GM12801 (cell line): Measurements from ENCODE around the gene MIB2.
"Not testable (repeated sequence)": the region's sequence is repeated elsewhere in the genome, so short reads cannot be mapped to it uniquely, and the experiment has no call there.

Experiments
- TF ChIP-seq, protein P1 (sequence below): IDR thresholded peaks from one replicate; pipeline ENCODE4 v1.5.1; 2011; ENCODE audit warnings: control low read depth; ENCODE audit not compliant: insufficient read length; ENCODE audit errors: extremely low read depth

Gene MIB2

DNA sequence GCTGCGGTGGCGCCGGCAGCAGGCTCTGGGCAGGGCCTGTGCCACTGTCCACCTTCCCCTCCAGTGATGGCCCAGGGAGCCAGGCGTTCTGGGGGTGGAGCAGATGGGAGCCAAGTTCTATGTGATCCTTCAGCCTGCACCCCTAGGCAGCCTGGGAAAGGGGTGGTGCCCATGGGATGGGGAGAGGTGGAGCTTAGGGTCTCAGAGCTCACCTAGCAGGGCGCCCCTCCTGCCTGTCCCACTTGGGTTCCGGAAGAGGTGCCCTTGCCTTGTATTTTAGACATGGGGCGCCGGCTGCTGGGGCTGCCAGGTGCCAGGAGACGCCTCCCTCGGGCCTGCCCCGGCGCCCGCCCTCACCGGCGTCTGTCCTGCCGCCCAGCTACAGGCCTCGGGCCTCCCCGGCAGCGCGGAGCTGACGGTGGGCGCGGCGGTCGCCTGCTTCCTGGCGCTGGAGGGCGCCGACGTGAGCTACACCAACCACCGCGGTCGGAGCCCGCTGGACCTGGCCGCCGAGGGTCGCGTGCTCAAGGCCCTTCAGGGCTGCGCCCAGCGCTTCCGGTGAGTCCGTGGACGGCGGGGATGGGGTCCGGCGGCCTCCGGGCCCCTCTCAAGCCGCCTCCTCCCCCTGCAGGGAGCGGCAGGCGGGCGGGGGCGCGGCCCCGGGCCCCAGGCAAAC, 13.6 kb downstream of the MIB2 start:
- TF ChIP-seq, protein P1, sequence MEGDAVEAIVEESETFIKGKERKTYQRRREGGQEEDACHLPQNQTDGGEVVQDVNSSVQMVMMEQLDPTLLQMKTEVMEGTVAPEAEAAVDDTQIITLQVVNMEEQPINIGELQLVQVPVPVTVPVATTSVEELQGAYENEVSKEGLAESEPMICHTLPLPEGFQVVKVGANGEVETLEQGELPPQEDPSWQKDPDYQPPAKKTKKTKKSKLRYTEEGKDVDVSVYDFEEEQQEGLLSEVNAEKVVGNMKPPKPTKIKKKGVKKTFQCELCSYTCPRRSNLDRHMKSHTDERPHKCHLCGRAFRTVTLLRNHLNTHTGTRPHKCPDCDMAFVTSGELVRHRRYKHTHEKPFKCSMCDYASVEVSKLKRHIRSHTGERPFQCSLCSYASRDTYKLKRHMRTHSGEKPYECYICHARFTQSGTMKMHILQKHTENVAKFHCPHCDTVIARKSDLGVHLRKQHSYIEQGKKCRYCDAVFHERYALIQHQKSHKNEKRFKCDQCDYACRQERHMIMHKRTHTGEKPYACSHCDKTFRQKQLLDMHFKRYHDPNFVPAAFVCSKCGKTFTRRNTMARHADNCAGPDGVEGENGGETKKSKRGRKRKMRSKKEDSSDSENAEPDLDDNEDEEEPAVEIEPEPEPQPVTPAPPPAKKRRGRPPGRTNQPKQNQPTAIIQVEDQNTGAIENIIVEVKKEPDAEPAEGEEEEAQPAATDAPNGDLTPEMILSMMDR, result no peak

DNA sequence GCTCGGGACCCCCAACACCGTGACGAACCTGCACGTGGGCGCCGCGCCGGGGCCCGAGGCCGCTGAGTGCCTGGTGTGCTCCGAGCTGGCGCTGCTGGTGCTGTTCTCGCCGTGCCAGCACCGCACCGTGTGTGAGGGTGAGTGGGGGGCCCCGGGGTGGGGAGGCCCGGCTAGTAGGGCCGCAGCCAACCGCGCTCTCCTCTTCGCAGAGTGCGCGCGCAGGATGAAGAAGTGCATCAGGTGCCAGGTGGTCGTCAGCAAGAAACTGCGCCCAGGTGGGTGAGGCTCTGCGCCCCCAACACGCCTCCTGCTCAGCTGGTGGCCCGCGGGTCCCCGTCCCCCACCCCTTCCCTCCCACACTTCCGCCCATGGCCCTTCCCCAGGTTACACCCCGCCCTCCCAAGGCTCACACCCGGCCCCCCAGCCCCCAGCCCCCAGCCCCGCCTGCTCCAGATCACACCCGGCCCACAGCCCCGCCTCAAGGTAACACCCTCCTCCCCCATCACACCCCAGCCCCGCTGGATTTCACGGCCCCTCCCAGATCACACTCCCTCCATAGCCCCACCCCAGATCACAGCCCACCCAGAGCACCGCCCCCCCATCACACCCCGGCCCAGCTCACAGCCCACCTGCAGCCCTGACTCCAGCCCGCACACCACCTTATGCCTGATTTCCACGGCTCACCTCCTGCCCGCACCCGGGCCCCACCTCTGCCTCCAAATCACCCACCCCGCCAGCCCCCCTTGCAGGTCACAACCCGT, 14.3 kb downstream of the MIB2 start:
- TF ChIP-seq, protein P1, result no peak

DNA sequence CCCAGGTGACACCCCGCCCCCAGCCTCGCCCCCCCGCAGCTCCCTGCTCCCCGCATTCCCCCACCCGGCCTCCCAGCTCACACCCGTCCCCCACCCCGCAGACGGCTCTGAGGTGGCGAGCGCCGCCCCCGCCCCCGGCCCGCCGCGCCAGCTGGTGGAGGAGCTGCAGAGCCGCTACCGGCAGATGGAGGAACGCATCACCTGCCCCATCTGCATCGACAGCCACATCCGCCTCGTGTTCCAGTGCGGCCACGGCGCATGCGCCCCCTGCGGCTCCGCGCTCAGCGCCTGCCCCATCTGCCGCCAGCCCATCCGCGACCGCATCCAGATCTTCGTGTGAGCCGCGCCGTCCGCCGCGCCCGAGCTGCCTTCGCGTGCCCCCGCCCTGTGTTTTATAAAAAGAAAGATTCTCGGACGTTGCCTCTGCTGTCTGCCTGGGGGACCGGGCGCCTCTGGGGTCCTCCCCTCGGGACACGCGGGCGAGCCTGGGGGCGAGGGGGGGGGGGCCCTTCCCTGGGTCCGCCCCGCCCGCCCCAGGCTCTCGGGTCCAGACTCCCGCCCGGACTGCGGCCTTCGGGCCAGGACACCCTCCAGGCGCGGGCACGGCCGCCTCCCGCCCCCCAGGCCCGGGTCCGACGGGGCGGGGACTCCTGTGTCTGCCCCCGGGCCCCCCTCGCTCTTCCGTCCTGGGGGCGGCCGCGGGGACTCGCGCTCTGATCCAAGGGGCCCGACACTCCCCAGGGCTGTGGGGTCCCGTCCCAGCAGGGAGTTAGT, 15.1 kb downstream of the MIB2 start:
- TF ChIP-seq, protein P1, result no peak

DNA sequence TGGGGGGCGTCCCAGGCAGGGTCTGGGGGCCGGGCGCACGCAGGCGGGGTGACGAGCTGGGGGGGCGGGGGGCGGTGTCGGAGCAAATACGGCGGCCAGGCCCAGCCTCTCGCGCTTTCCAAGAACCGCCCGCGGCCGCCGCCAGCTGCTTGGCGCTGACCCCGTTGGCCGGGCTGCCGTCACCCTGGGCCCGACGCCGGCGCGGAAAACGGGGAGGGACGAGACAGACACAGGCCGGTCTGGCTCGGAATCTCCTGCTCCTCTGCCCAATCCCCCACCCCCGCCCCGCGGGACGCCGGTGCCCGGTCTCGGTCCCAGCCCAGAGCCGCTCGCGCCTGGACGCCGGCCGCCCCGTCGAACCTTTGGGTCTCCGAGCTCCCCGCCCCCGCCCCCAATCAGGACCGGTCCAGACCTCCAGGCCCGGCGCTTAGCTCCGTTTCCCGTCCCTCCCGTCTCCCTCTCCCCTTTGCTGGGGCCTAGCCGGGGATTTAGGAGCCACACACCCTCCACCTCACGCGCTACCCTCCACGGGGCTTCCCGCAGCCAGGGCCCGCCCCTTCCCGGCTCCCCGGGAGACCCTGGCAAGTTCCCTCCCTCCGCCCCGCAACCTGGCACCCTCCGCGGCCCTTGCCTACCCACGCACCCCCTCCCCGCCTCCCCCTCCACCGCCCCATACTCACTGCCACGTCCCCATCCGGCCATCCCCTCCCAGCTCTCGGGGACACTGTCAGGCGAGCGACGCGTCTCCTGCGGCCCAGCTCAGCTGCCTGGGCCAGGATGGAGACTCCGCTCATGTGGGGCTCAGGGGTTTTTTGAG, 15.9 kb downstream of the MIB2 start:
- TF ChIP-seq, protein P1, result no peak

DNA sequence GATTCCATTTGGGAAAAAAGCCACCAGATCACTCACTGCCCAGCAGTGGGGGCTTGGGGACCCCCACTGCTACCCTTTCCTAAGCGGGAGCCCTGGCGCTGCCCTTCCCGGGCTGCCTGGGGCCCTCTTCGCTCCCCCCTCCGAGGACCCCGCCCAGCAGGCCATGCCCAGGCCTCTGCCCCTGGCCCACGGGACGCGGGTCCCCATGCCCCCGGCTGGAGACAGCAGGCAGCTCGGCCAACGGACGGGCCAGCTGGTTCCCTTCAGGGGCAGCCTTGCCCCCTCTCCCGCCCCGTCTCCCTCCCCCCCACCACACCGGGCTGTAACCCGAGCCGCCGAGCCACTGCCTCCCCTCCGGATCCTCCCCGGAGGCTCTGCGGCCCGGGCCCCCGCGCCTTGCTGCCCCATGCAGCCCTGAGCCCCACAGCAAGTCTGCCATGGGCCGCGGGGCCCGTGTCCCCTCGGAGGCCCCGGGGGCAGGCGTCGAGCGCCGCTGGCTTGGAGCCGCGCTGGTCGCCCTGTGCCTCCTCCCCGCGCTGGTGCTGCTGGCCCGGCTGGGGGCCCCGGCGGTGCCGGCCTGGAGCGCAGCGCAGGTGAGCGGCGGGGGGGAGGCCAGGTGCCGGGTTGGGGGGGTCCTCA, 16.6 kb downstream of the MIB2 start, which contains the start of gene MMP23B:
Gene MMP23B, plus strand, starts transcription at position 392 of the 639 bp plus-strand sequence. Its CDS starts 46 bp downstream, at position 438.
- TF ChIP-seq, protein P1, result no peak

DNA sequence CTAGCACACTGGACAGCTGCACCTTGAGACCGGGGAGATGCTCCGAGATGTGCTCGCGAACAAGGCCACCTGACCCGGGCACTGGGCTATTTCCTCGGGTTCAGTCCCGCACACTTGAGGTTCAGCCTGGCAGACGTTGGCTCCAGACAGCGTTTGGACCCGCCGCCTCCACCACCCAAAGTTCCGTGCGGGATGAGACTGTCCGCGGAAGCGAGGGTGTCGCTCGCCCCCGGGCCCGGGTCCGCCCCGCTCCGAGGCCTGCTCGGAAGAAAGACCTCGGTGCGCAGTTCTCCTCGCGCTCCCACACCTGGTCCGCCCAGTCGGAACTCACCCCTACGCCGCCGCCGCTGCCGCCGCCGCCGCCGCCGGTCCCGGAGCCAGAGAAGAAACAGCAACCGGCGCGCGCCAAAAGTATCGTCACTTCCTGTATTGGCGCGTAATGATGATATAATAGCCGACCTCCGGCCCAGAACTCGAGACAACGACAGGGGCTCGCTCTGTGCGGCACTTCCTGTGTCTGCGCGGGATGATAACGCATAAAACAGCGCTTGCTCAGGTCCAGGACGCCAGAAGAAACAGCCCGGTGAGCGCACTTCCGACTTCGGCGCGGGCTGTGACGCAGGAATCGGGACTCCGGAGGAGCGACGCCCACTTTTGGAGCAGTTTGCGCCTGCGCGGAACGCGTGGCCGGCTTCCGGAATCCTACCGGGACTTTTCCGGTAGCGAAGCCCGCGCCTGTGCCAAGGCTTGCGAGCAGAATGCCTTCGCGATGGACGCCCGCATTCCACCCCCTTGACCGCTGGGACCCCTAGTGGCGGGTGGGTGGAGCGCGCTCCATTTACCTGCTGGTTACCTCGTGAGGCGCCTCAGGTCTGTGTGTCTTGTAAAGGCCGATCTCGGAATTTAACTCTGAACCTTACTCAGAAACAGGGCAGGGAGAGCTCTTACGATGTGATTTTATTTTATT, 43.6 kb downstream of the MIB2 start, which contains the start of gene CDK11B:
Gene CDK11B, minus strand, starts transcription at position 422 of the 967 bp plus-strand sequence. CDS start 1,519 bp downstream, outside the sequence.
- TF ChIP-seq, protein P1, result not testable (repeated sequence)
